Nephron progenitor cell (in vitro differentiated cells): Measurements from ENCODE around the gene IQGAP2.
A peak's percentile ranks its signal among the peaks of the same experiment; 100 is the strongest.
"Not testable (repeated sequence)": the region's sequence is repeated elsewhere in the genome, so short reads cannot be mapped to it uniquely, and the experiment has no call there.

Experiments used
- DNase-seq: peaks from one replicate; pipeline ENCODE4 v3.0.0; 2021
- H3K27ac Mint-ChIP-seq: 2 replicates; pipeline ENCODE4 v1.8.0; 2021; ENCODE audit warnings: mild to moderate bottlenecking, moderate library complexity, mixed read lengths
- H3K27me3 Mint-ChIP-seq: 2 replicates; pipeline ENCODE4 v1.8.0; 2021; ENCODE audit warnings: mild to moderate bottlenecking, low read depth, mixed read lengths; ENCODE audit not compliant: poor library complexity
- H3K36me3 Mint-ChIP-seq: 2 replicates; pipeline ENCODE4 v1.8.0; 2021; ENCODE audit warnings: low read depth, mixed read lengths
- H3K4me1 Mint-ChIP-seq: 2 replicates; pipeline ENCODE4 v1.8.0; 2021; ENCODE audit warnings: mixed read lengths
- H3K4me3 Mint-ChIP-seq: 2 replicates; pipeline ENCODE4 v1.8.0; 2021; ENCODE audit warnings: mild to moderate bottlenecking, moderate library complexity, mixed read lengths
- H3K9me3 Mint-ChIP-seq: 2 replicates; pipeline ENCODE4 v1.8.0; 2021; ENCODE audit warnings: mild to moderate bottlenecking, moderate library complexity, mixed read lengths
- CTCF ChIP-seq: fragments of 200-600 bp; sonication (generic); IDR thresholded peaks from 2 replicates; pipeline ENCODE4 v1.5.0; 2021; ENCODE audit warnings: antibody characterized with exemption

Gene IQGAP2

GRCh38 chr5:76422742-76423141, 19.7 kb downstream of the IQGAP2 start:
- no peaks in the 10 kb centered on the region for H3K27me3 Mint-ChIP-seq
- no peak overlapping the region for H3K4me3 Mint-ChIP-seq
- no peak overlapping the region for H3K27ac Mint-ChIP-seq
- TF ChIP-seq CTCF = no peak
- peaks cover 48% of the 10 kb centered on the region for H3K4me1 Mint-ChIP-seq
- peaks cover 13% of the 10 kb centered on the region for H3K36me3 Mint-ChIP-seq
- DNase-seq = no peak
- H3K9me3 Mint-ChIP-seq = no peaks in the 10 kb centered on the region

- peak overlapping the region; percentile 74 for H3K27ac Mint-ChIP-seq
- H3K9me3 Mint-ChIP-seq = no peaks in the 10 kb centered on the region
- TF ChIP-seq CTCF = no peak
- no peaks in the 10 kb centered on the region for H3K27me3 Mint-ChIP-seq
- H3K4me3 Mint-ChIP-seq = no peak overlapping the region
- DNase-seq = no peak
- H3K36me3 Mint-ChIP-seq = peaks cover 12% of the 10 kb centered on the region
- H3K4me1 Mint-ChIP-seq = peaks cover 53% of the 10 kb centered on the region
Observed at GRCh38 chr5:76425146-76425545, 22.1 kb downstream of the IQGAP2 start.

- no peak overlapping the region for H3K4me3 Mint-ChIP-seq
- no peak for TF ChIP-seq CTCF
- peaks cover 47% of the 10 kb centered on the region for H3K4me1 Mint-ChIP-seq
- no peaks in the 10 kb centered on the region for H3K27me3 Mint-ChIP-seq
- H3K9me3 Mint-ChIP-seq = no peaks in the 10 kb centered on the region
- no peak for DNase-seq
- no peak overlapping the region for H3K27ac Mint-ChIP-seq
- peaks cover 7% of the 10 kb centered on the region for H3K36me3 Mint-ChIP-seq
Observed at GRCh38 chr5:76425928-76426804, 23.1 kb downstream of the IQGAP2 start.

GRCh38 chr5:76427206-76428140, 24.4 kb downstream of the IQGAP2 start:
- Mint-ChIP-seq H3K9me3 (no peaks in the 10 kb centered on the region), H3K27ac (peak overlapping the region; percentile 77), H3K27me3 (no peaks in the 10 kb centered on the region), H3K4me1 (peaks cover 42% of the 10 kb centered on the region), H3K36me3 (peaks cover 7% of the 10 kb centered on the region), H3K4me3 (no peak overlapping the region)
- no peak for TF ChIP-seq CTCF
- no peak for DNase-seq

GRCh38 chr5:76428550-76428949, 25.5 kb downstream of the IQGAP2 start:
- not testable (repeated sequence) for H3K9me3 Mint-ChIP-seq, H3K27me3 Mint-ChIP-seq, DNase-seq, H3K4me3 Mint-ChIP-seq, H3K27ac Mint-ChIP-seq, H3K36me3 Mint-ChIP-seq
- H3K4me1 Mint-ChIP-seq = peaks cover 52% of the 10 kb centered on the region

GRCh38 chr5:76433261-76433660, 30.2 kb downstream of the IQGAP2 start:
- no peak overlapping the region for H3K27ac Mint-ChIP-seq
- no peak overlapping the region for H3K4me3 Mint-ChIP-seq
- peaks cover 30% of the 10 kb centered on the region for H3K9me3 Mint-ChIP-seq
- DNase-seq = no peak
- peaks cover 17% of the 10 kb centered on the region for H3K4me1 Mint-ChIP-seq
- H3K36me3 Mint-ChIP-seq = peaks cover 24% of the 10 kb centered on the region
- H3K27me3 Mint-ChIP-seq = no peaks in the 10 kb centered on the region
- no peak for TF ChIP-seq CTCF

GRCh38 chr5:76437507-76437906, 34.4 kb downstream of the IQGAP2 start:
- DNase-seq = not testable (repeated sequence)
- Mint-ChIP-seq H3K36me3 (peaks cover 39% of the 10 kb centered on the region), H3K9me3 (peaks cover 52% of the 10 kb centered on the region)

More at GRCh38 chr5:76437507-76437906, 34.4 kb downstream of the IQGAP2 start:
- H3K27me3 Mint-ChIP-seq, H3K27ac Mint-ChIP-seq, H3K4me3 Mint-ChIP-seq: not testable (repeated sequence)
- peaks cover 14% of the 10 kb centered on the region for H3K4me1 Mint-ChIP-seq
